NCI-H1436 treated with DMSO at 0.1 percent for 48 hours (cell line): ENCODE measurements around the gene ZFHX2.

ENCODE experiments used
- DNase-seq: peaks from one replicate; lab custom pipeline; 2025; lab: John Stamatoyannopoulos, UW

Gene ZFHX2

DNA sequence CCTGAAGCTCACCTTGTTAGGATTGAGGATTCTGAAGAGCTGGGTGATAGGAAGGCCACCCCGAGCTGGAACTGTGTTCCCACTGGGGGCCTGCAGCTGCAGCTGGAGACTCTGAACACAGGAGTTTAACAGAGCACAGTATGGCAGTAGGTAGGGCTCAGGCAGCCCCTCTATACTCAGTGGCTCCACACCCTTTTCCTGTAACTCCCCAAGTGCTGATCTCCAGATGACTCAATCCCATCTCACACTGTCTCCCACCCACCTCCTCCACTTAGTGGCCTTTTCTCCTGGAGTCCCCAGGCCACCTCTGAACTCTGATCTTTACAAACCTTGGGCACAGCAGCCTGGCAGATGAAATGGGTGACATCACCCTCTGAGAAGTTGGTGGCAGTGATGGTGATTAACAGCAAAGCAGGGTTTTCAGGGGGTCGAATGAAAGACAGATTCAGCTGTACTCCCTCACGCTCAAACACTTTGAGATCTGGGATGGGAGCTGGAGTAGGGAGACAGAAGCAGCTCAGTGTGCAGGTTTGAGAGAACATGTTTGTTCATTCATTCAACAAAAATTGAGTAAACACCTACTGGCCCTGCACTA lies 8.5 kb upstream of the ZFHX2 start:
- no peak for DNase-seq

DNA sequence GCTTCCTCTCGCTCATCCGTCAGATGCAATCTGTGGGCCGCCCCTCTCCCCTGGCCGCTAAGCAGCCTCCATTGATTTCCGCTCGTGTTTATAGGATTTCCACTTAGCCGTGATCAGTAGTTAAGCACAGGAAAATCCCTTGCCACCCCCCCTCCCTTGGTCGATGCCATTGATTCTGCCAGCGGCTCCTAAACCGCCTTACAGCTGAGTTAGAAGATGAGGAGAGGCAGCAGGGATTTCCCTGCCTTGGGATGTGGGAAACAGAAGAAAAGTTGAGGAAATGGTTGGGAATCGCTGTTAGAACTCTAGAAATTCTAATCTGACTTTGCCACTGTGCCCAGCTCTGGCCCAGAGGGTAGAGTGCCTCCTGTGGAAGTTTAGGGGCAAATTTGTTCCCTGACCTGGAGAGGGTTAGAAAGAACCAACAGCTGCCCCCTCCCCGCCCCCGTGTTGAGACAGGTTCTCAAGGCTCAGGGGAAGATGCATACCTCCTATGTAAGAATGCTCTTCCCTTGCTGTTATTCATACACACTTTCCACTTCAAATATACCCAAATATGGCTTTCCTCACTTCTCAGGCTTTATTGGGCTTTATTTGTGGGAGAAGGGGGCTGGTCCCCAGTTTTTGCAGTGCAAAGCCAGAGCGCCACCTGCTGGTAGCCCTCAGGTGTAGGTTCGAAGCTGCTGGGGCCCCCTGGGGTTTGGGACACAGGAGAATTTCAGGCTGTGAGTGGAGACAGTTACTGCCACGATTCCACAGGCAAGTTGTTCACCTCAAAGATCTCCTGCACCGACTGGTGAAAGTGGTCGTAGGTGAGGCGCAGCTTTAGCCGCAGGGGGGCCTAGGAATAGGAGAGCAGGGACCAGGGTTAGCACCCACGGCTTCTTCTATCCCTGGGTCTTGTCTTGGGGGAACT lies 7.7 kb upstream of the ZFHX2 start:
- DNase-seq = no peak

DNA sequence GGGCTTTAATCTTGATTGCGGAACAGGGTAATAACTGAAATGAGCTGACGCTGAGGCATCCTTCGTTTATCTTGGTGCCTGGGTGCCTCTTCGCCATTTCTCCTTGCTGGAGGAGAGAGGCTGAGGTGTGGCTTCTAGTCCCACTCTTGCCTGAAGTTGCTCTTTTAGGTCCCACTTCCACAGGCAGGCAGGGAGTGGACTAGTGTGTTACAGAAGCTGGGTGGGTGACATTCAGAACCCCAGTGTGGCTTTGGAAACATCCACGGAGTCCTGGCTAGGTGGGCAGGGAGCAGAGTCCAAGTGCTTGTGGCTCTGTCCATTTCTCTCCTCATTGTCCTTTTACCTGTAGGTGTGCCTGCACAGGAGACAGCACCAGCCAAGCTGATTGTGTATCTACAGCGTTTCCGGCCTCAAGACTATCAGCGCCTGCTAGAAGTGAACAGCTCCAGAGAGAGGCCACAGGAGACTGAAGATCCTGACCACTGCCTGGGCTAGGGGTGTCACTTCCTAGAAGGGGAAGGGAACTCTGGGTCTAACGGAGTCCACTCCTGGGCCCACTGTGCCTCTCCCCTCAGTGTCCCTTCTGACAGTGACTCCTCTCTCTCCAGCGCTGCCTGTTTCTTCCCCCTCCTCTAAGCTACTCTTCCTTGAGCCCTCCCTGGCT lies 6.9 kb upstream of the ZFHX2 start:
- DNase-seq = no peak

DNA sequence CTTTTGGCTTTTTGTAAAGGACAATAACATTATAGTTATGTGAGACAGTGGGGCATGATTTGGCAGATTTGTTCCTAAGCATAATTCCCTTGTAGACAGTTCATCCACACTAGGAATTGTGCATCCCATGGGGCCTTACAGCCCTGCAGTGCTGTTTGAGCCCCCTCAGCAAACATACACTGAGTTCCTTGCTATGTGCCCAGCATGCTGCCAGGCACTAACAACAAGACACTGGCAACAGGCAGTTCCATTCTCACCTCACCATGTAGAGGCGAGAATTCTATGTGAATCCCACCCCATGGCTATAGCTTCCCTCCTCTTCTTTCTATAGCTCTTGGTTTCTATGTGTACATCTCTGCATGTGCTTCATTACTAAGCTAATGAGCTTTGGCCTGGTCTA lies 6.4 kb upstream of the ZFHX2 start:
- DNase-seq = no peak

DNA sequence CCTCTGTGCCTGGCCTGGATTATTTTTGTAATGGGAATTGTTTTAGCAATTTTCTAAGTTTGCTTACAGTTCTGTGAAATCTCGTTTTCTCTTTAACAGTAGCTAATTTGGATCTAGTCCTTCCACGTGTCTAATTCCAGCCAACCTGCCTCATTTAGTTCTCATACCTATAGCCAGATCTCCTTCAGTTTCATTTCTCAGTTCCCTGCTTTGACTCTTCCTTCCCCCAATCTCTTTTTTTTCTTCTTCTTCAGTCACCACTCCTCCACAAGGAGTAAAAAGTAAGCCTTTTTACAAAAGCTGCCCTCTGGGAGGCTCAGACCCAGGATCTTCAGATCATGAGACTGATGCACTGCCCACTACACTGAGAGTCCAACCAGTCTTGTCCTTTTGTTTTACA lies 6.0 kb upstream of the ZFHX2 start:
- DNase-seq = no peak

DNA sequence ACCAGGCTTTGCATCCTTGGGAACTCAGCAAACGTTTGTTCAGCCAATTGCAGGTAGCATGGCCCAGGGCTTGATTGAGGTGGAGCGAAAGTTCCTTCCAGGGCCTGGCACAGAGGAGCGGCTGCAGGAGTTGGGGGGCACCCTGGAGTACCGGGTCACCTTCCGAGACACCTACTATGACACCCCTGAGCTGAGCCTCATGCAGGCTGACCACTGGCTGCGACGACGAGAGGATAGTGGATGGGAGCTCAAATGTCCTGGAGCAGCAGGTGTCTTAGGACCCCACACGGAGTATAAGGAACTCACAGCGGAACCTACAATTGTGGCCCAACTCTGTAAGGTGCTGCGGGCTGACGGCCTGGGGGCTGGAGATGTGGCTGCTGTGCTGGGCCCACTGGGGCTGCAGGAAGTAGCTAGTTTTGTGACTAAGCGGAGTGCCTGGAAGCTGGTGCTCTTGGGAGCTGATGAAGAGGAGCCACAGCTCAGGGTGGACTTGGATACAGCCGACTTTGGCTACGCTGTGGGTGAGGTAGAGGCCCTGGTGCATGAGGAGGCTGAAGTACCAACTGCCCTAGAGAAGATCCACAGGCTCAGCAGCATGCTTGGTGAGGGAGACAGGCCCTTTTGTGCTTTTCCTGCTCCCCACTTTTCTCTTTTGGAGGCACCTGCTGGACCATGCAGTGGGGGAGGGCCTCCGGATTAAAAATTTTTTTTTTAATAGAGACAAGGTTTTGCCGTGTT lies 5.3 kb upstream of the ZFHX2 start:
- DNase-seq = no peak

DNA sequence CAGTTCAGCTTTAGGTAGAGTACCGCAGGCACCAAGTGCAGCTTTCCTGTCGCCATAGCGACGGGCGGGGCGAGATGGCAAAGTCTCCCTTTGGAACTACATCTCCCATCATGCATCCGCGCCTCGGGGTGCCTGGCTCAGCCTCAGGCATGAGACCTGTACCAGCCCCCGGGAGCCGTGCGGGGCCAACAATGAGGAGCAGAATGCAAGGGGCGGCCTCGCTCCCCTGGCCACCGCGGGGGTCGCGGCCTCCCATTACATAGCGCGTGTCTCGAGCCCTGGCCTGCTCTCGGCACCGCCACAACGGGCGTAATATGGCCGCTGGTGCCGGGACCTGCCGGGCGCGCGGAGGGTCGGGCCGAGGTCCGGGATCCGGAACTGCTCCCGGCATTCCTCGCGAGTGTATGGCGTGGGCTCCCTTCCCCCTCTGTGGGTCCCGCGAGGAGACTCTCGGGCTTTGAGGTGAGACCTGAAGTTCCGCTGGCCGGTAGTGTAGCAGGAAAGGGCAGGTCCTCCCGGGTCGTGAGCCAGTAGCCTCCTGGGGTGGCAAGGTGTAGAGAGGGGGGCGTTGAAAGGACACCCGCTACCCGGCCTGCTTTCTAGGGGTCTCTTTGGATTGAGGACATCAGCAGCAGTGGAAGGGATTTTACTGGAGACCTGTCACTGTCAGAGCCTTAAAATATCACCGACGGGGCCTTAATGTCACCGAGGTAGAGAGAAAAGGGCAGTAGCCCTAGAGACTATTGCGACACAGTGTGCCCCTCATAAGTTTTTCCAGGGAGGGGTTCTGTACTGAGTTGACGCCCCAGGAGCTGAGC lies 4.5 kb upstream of the ZFHX2 start, which contains the start of gene THTPA:
TSS of gene THTPA (plus strand) at position 390 of the 818 bp plus-strand sequence. CDS start 487 bp downstream, outside the sequence.
- DNase-seq = peak; percentile 58

DNA sequence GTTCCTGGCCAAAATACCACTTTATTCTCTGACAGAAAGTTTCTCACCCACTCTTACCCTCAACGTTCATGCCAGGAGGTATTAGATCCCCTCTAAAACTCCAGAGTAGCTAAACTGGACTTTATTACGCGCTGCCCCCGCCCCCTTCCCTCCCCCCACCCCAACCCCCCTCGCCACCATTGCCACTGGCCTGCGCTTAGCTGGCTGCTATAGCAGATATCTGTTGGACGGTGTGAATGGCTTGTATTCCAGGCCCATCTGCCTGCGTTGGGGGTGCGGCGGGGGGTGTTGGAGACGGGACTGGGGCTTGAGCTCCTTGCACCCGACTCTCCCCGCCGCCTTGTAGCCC lies 3.9 kb upstream of the ZFHX2 start:
- no peak for DNase-seq

DNA sequence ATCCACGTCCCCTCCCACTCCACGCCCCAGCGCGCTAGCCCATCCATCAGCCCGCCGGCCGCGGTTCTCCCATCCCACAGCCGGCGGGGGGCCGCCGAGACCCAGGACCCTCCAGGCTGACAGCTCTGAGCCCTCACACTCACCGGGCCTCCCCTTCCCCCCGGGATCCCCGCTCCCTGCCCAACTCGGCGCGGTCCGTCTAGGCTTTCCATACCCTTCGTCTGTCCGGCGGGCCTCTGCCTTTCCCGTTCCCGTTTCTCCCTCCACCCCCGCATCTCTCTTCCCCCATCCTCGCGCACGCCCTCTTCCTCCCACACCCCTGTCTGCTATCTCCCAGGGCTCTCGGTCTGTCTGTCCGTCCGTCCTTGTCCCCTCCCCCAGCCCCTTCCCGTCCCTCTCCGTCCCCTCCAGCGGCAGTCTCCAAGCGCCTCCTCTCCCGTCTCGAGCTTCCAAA lies 726 bp downstream of the ZFHX2 start:
- DNase-seq = no peak

DNA sequence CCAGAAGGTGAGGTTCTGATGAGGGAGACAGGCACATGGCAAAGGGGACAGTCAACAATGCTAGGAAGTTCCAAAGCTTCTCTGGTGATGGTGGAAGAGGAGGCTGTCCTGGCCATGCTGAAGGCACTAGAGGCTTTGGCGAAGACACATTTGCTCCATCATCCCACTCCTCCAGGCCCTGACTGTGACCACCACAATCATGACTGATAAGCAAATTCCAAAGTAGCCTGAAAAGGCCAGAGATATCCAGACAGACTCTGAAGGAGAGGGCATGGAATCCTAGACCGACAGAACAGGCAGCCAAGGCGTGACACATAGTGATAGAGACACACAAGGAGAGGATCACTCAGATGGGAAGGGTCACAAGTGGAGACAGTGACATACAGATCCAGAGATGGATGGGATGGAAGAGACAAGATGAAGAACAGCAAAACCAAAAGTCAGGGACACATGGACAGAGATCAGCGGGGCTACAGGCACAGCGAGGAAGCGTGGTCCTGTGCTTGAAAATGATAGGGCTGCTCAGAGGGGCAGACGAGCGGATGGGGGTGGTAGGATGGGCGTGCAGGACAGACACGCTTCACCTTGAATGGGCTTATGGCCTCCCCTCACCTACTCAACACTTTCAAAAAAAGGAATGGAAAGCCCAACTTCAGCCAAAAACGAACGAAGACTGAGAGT lies 1.3 kb downstream of the ZFHX2 start:
- DNase-seq = no peak

DNA sequence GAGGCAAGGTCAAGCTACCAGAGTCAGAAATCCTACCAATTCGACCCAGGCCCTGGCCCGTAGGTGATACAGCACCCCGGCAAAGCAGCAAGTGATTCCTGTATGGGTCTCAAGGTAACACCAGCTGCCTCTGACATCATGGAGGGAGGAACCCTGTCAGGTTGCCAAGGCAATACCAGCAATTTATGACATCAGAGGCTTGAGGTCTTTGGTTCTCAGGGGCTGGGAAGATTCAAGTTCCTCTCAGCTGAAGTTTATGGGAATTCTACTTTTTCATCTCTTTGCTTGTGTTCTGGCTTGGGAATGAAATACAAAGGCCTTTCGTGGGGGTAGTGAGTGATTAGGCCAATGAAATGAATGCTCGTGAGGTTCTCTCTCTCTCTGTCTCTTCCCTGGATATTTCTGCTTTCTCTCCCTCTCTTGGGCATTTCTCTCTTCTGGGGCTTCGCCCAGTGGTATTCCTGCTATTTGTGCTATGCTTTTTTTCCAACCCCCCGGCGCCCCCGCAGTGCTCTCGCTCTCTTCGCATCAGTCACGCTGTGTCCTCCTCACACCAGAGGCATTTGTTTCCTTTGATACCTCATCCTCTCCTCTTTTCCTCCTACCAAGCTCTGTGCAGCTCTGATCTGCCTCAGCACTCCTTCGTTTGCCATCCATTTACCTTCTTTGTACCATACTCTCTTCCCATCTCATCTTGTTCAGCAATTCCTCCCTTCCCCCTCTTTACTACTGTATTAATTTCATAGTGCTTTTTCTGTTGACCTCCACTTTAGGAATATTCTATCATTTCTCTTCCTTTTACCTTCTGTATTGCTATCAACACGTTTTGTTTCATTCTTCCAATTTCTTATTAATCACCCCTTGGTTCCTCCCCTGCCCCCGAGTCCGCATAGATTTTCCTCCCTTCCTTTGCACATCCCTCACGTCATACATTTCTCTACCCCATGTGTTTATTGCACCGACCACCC lies 2.9 kb downstream of the ZFHX2 start:
- DNase-seq = no peak

DNA sequence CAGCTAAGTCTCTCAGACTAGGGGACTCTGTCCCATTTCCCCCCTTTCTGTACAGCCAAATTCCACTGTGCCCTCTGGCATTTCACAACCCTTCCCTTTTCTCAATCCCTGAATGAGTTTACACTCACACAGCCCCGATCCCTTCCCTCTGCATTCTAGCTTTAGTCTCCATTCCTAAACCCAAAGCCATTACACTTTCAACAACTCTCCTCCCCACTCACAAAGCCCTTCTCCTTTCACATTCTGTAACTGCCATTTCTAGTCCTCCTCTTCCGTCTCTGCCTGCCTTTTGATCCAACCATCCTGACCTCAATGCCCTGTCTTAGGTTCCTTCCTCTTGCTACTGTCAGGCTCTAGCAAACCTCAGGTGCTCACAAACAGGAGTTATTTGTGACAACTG lies 3.6 kb downstream of the ZFHX2 start:
- DNase-seq = no peak

DNA sequence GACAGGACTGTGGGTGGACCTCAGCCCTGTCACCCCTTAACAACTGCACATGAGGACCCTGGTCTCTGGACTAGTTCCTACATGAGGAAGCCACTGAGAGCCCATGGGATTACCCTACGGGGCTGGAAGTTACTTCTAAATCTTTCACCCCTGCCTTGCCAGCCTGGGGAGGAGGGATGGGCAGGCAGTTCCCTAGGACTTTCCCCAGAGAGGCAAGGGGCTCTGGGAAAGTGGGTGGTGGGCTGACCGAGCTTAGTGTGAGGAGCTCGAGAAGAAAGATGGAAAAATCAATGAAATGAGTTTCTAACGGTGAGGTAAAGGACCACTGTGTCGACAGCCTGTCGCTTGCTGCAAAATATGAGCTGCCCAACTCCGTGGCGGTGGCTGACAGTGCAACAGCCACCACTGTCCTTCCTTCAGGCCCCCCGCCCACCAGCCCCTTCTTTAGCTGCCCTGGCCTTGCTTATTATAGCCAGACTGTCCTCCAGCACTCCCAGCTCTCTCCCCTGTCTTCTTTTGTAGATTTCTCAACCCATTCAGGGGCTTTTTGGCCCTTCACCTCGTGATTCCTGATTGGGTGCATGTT lies 5.0 kb downstream of the ZFHX2 start:
- no peak for DNase-seq

DNA sequence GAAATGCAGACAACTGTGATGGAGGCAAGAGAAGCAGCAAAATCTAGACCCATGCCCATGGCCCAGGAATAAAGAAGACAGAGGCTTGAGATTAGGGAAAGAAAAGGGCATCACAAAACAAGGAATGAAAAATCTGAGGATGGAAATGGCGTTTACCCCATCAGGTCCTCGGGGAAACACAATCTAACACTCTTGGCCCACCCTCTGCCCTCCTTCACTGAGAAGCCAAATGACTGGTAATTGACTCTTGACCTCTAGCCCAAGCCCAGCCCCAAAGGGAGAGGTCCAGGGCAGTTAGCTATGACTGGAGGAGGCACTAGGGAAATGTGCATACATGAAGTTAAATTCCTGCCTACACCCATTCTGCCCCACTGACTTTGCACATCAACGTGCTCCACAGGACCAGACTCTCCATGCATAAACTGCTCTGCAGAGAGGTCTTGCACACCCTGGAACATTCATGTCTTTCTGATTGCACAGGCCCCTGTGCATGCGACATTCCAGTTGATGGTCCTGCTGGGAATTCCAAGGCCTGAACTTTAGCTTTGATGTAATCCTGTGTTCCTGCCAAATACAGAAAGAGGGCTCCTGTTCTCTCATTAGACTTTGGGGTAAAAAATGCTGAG lies 5.7 kb downstream of the ZFHX2 start:
- no peak for DNase-seq

DNA sequence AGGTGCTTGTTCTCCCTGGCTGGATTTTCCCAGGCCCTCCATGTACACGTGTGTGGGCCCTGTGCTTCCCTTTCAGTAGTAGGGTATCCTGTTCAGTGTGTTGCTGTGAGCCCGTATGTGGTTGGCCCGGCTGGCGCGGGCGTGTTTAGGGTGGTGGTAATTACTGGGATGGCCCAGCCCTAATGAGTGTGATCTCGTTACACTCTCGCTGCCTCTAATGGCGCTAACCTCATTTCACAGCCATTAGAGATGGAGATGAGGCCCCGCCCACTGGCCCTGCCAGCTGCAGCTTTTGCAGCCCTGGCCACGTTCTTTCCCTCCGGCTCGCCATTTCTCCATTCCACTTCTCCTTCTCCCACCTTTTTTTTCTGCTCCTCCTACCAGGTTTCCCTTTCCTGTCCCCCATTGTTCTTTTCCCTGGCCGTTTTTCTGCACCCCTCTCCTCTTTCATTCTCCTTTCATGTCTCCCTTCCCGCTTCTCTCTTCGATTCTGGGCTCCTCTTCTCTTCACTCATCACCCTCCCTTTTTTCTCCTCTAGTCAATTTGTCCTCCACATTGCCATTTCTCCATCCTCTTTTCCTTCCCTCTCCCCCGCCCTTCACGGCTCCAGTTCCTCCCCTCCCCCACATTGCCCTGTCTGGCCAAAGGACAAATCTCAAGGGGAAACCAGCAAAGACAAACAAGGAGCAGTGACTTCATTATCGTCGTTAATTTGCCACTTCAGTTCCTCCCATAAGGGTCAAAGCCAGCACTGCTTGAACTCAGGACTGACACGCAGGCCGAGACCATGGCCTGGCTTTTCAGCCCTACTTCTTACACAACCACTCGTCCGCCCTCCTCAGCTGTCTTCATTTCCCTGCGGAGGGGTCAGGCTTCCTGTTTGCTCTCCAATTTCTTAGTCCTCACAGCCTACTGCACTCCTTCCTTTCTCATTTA lies 6.8 kb downstream of the ZFHX2 start:
- peak; percentile 90 for DNase-seq

DNA sequence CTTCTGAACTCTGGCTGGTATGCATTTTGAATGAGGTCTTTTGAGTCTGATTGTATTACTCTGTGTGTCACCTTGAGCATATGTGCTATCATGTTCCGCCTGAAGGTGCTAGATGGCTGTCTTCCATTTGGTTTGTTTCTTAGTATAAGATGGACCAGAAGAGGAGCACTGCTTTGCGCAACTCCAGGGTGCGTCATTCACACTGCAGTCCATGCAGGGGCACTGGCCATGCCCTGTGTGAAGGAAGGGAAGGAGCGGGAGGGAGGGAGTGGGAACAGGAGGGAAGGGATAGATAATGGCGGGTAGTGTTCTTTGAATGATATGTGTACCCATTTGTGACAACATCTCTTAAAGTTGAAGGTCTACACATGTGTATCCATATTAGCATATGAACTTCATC lies 8.2 kb downstream of the ZFHX2 start:
- DNase-seq = no peak

DNA sequence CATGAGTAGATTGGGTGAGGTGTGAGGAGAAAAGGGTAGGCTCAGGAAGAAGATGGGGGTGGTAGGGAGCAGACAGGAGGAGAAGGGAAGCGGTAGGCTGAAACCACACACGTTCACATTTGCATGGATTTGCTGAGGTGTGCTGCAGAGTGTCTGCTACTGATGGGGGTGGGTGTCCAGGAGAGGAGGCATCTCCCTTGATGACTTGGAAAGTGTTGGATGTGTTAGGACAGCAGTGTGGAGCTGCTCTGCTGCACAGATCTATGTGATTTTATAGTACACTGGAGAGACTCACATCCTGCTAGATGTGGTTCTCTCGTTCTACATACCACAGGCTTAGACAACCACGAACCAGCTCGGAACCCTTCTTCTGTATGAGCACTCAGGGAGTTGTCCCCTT lies 9.3 kb downstream of the ZFHX2 start:
- no peak for DNase-seq

DNA sequence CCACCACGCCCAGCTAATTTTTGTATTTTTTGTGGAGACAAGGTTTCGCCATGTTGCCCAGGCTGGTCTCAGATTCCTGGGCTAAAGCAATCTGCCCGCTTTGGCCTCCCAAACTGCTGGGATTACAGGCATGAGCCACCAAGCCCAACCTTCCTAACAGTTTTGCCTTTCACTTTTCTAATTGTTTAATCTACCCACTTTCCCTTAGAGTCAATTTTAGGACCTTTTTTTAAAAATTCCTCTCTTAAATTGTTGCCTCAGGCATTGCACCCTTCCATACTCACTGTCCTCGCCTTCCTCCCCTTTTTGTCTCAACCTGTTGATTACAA lies 11.5 kb downstream of the ZFHX2 start:
- DNase-seq = no peak
